Transverse colon (tissue), 4 donors: ENCODE measurements around the gene SP110.

Source experiments
- POLR2AphosphoS5 ChIP-seq, 3 donors: sonication (generic); formaldehyde crosslinking; IDR thresholded peaks; one replicate each; pipeline ENCODE4 v1.6.1; 2016; ENCODE audit warnings: antibody characterized with exemption in 3 of 3
- TF ChIP-seq, protein P1 (sequence below), 5 experiments: fragments of 200-600 bp in 3 of 5; fragments of 450-650 bp in 2 of 5; sonication (generic) in 3 of 5; IDR thresholded peaks; 1 replicate in 2 of 5; 2 replicates in 3 of 5; pipeline ENCODE4 v1.5.1; 2016 to 2017; ENCODE audit warnings: antibody characterized with exemption in 5 of 5, inconsistent platforms in 3 of 5, mild to moderate bottlenecking in 2 of 5, moderate library complexity in 1 of 5

- no peak for TF ChIP-seq POLR2AphosphoS5 (IDR thresholded peaks at IDR 0.05)
- TF ChIP-seq, protein P1, sequence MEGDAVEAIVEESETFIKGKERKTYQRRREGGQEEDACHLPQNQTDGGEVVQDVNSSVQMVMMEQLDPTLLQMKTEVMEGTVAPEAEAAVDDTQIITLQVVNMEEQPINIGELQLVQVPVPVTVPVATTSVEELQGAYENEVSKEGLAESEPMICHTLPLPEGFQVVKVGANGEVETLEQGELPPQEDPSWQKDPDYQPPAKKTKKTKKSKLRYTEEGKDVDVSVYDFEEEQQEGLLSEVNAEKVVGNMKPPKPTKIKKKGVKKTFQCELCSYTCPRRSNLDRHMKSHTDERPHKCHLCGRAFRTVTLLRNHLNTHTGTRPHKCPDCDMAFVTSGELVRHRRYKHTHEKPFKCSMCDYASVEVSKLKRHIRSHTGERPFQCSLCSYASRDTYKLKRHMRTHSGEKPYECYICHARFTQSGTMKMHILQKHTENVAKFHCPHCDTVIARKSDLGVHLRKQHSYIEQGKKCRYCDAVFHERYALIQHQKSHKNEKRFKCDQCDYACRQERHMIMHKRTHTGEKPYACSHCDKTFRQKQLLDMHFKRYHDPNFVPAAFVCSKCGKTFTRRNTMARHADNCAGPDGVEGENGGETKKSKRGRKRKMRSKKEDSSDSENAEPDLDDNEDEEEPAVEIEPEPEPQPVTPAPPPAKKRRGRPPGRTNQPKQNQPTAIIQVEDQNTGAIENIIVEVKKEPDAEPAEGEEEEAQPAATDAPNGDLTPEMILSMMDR (IDR thresholded peaks at IDR 0.05): no peak
Measured at GRCh38 chr2:230230496-230231200, 10.9 kb upstream of the SP110 start.
